ENCODE measurements around the gene OSBPL3. TPM values are rescaled to one million over a fixed set of nuclear protein-coding genes. Genes with fewer than 3 reads are reported as not detected.
"Not testable (repeated sequence)": the region's sequence is repeated elsewhere in the genome, so short reads cannot be mapped to it uniquely, and the experiment has no call there.

Gene OSBPL3
- total RNA-seq, 1 experiment from 2014 or later: 16.0 TPM

- TF ChIP-seq ZBTB21 (CRISPR knock-in tag; IDR thresholded peaks at IDR 0.05; ENCODE audit: borderline replicate concordance): no peak
- TF ChIP-seq NR3C1 (CRISPR knock-in tag; conservative IDR thresholded peaks at IDR 0.05; ENCODE audit: low read depth): no peak
- TF ChIP-seq ZNF416 (CRISPR knock-in tag; IDR thresholded peaks at IDR 0.05): no peak
- no peak for TF ChIP-seq HMGXB4 (CRISPR knock-in tag; IDR thresholded peaks at IDR 0.05)
- TF ChIP-seq ZNF219 (CRISPR knock-in tag; IDR thresholded peaks at IDR 0.05; ENCODE audit: borderline replicate concordance): no peak
- no peak for TF ChIP-seq ESRRA (CRISPR knock-in tag; IDR thresholded peaks at IDR 0.05; ENCODE audit: borderline replicate concordance)
Observed at GRCh38 chr7:24905996-24906770, 73.8 kb downstream of the OSBPL3 start (continued).

GRCh38 chr7:24903992-24904391 lies 76.0 kb downstream of the OSBPL3 start:
- CTCF ChIA-PET, ATAC-seq, H3K4me3 Mint-ChIP-seq: not testable (repeated sequence)

GRCh38 chr7:24903559-24903958 lies 76.4 kb downstream of the OSBPL3 start:
- ATAC-seq (no peak), DNase-seq (ENCODE audit: low spot score) (no peak)
- ChIA-PET CTCF (no interaction called here), POLR2A (no interaction called here)
- no peak for TF ChIP-seq NR1H2 (CRISPR knock-in tag; IDR thresholded peaks at IDR 0.05)
- TF ChIP-seq ELF4 (CRISPR knock-in tag; IDR thresholded peaks at IDR 0.05; ENCODE audit: low read depth): no peak
- no peak for TF ChIP-seq ZNF532 (CRISPR knock-in tag; IDR thresholded peaks at IDR 0.05; ENCODE audit: borderline replicate concordance)
- no peak for TF ChIP-seq ZNF512 (CRISPR knock-in tag; IDR thresholded peaks at IDR 0.05; ENCODE audit: borderline replicate concordance)
- TF ChIP-seq ETV6 (CRISPR knock-in tag; IDR thresholded peaks at IDR 0.05): no peak
- no peak for TF ChIP-seq HMGXB4 (CRISPR knock-in tag; IDR thresholded peaks at IDR 0.05)
- no peak for TF ChIP-seq ZNF232 (CRISPR knock-in tag; IDR thresholded peaks at IDR 0.05)
- Mint-ChIP-seq H3K9me3 (0 out of 2 replicates have a peak, but pooled peaks cover 3% of the 10 kb centered on the region), H3K27me3 (ENCODE audit: low read depth) (no peaks in the 10 kb centered on the region), H3K4me3 (no peak overlapping the region), H3K4me1 (peaks cover 6% of the 10 kb centered on the region; the same call in 1 of the 2 replicates), H3K27ac (no peak overlapping the region), H3K36me3 (peaks cover 4% of the 10 kb centered on the region; the same call in 1 of the 2 replicates)

More at GRCh38 chr7:24903992-24904391, 76.0 kb downstream of the OSBPL3 start:
- H3K27me3 Mint-ChIP-seq (ENCODE audit: low read depth); DNase-seq (ENCODE audit: low spot score); H3K27ac Mint-ChIP-seq; H3K36me3 Mint-ChIP-seq; H3K9me3 Mint-ChIP-seq; POLR2A ChIA-PET; H3K4me1 Mint-ChIP-seq: not testable (repeated sequence)
